Adrenal gland (tissue), 12 donors: ENCODE measurements around the gene SDK2. TPM values are rescaled to one million over a fixed set of nuclear protein-coding genes. Genes with fewer than 3 reads are reported as not detected.
A peak's percentile ranks its signal among the peaks of the same experiment; 100 is the strongest.
"Not testable (repeated sequence)": the region's sequence is repeated elsewhere in the genome, so short reads cannot be mapped to it uniquely, and the experiment has no call there.

Experiments used
- DNase-seq, 7 donors: peaks; one replicate each; pipeline ENCODE4 v3.0.0-alpha.2; 2019 to 2020
- H3K27ac ChIP-seq, 5 donors: fragments of 200-600 bp; sonication (generic) in 4 of 5; 1 replicate in 3 of 5; 2 replicates in 2 of 5; pipeline versions ENCODE4 v1.5.1 to v1.8.0; 2016 to 2020; ENCODE audit warnings: mild to moderate bottlenecking in 1 of 5
- H3K27me3 ChIP-seq: fragments of 200-600 bp; 2 replicates; pipeline ENCODE4 v1.8.0; 2021
- H3K36me3 ChIP-seq, 2 donors: fragments of 200-600 bp; replicated peaks in 1 of 2; 1 replicate in 1 of 2; 2 replicates in 1 of 2; pipeline versions ENCODE4 v1.5.1 to v1.8.0; 2018 to 2022
- H3K4me1 ChIP-seq, 2 donors: fragments of 200-600 bp; replicated peaks in 1 of 2; 1 replicate in 1 of 2; 2 replicates in 1 of 2; pipeline versions ENCODE4 v1.5.1 to v1.8.0; 2018 to 2021
- H3K4me3 ChIP-seq, 4 donors: fragments of 200-600 bp; sonication (generic) in 3 of 4; one replicate each; pipeline ENCODE4 v1.5.1; 2016 to 2018
- H3K9me3 ChIP-seq, 3 donors: fragments of 200-600 bp; sonication (generic) in 1 of 3; replicated peaks in 1 of 3; 1 replicate in 2 of 3; 2 replicates in 1 of 3; pipeline versions ENCODE4 v1.5.1 to v1.8.0; 2016 to 2021
- CTCF ChIP-seq, 6 experiments: fragments of 450-650 bp in 4 of 6; fragments of 200-600 bp in 2 of 6; sonication (generic) in 1 of 6; IDR thresholded peaks; 1 replicate in 5 of 6; 2 replicates in 1 of 6; pipeline versions ENCODE4 v1.5.1 to v1.8.0; 2016 to 2021; ENCODE audit warnings: antibody characterized with exemption in 6 of 6, mild to moderate bottlenecking in 2 of 6, moderate library complexity in 1 of 6
- POLR2A ChIP-seq, 2 donors: fragments of 450-650 bp; IDR thresholded peaks; one replicate each; pipeline ENCODE4 v1.6.1; 2017; ENCODE audit warnings: antibody characterized with exemption in 2 of 2, mild to moderate bottlenecking in 2 of 2, moderate library complexity in 1 of 2
- WGBS, 4 donors: extraction: QIAGEN DNeasy Blood & Tissue Kit in 2 of 4; methylation state at CpG; one replicate each; pipeline versions ENCODE4 v1.1.5 to v1.1.7; 2013 to 2017; 5-methylcytosine and 5-hydroxymethylcytosine counted together
- intact Hi-C, 2 donors: fragments of 100-400 bp; cut with DNase I; formaldehyde crosslinking; loops; one replicate each; pipeline versions ENCODE4 v1.14.1 to v1.15.0; 2022 to 2023
- polyA plus RNA-seq, 3 donors: library from polyadenylated mRNA; stranded (reverse); fragments of 200-250 nt in 2 of 3; fragments of 350-450 nt in 1 of 3; fragmentation: Illumina TruSeq in 1 of 3; extraction: RNeasy Lipid Tissue Mini Kit (QIAGEN cat#74804) in 1 of 3; gene quantifications; one replicate each; pipeline ENCODE4 v1.2.3, GENCODE V29; 2013 to 2014
- total RNA-seq, 9 donors: library from RNA; depleted of rRNA in 4 of 9; stranded (reverse); fragments of >200 nt in 4 of 9; fragments of 120-200 nt in 1 of 9; fragmentation: NEBNext Ultra II Directional in 1 of 9; extraction: Animal tissue kit (Norgen Biotek cat#: 25700) in 1 of 9; gene quantifications; one replicate each; pipeline versions ENCODE4 v1.1.0 to v1.2.4, GENCODE V29; 2013 to 2023
- donor health status: healthy with polysubstance abuse.
- donor health status: Bipolar disorder and iron deficiency.
- donor health status: DM: yes; HTN: yes; CAD: no.
- donor health status: DM: no; HTN: no; CAD: no.
- donor health status: DM: no; HTN: no; CAD: no.
- donor health status: DM: yes; HTN: yes; CAD: no.

Gene SDK2
- total and polyA plus RNA-seq, 12 donors = 0.27 to 2.1 (median 0.84) TPM

DNA sequence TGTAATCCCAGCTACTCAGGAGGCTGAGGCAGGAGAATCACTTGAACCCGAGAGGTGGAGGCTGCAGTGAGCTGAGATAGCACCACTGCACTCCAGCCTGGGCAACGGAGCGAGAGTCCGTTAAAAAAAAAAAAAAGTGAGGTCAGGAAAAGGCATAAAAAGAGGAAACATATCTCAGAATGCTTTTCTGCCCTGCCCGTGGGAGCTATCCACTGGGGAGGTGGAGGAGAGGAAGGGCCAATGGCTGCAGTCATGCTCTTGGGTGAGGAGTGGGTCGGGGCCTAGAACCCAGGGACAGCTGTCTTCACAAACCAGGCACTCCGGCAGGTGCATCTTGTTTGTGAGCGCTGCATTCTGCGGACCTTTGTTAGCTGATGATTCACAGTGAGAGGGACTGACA lies 272.4 kb downstream of the SDK2 start:
- intact Hi-C loops = loop anchor here in 1 of 2 donors (5.0 kb wide), 1 partner anchor 645 kb away; no protein-coding TSS in a partner anchor
- 46 to 75% (median 67%) methylated on average over 6 to 9 of the region's 9 CpGs for WGBS, 4 donors
- H3K27ac ChIP-seq = no peak overlapping the region
- TF ChIP-seq POLR2A (IDR thresholded peaks at IDR 0.05) (no peak), CTCF (IDR thresholded peaks at IDR 0.05) (no peak)
- no peaks in the 10 kb centered on the region for H3K27me3 ChIP-seq
- H3K9me3 ChIP-seq = no peaks in the 10 kb centered on the region
- H3K4me1 ChIP-seq = no peaks in the 10 kb centered on the region
- no peaks in the 10 kb centered on the region for H3K36me3 ChIP-seq
- no peak overlapping the region for H3K4me3 ChIP-seq
- no peak for DNase-seq

- no peak for DNase-seq
- Histone ChIP-seq H3K4me3 (no peak overlapping the region), H3K9me3 (no peaks in the 10 kb centered on the region), H3K36me3 (no peaks in the 10 kb centered on the region), H3K4me1 (peaks cover 0 to 5% of the 10 kb centered on the region in 2 donors), H3K27me3 (no peaks in the 10 kb centered on the region), H3K27ac (no peak overlapping the region)
- 53 to 59% (median 56%) methylated on average over 6 of the region's 6 CpGs for WGBS, 4 donors
- TF ChIP-seq CTCF (IDR thresholded peaks at IDR 0.05) = no peak
- no peak for TF ChIP-seq POLR2A (IDR thresholded peaks at IDR 0.05)
- intact Hi-C loops = loop anchor here in 1 of 2 donors (5.0 kb wide), 1 partner anchor 644 kb away; no protein-coding TSS in a partner anchor
Observed at GRCh38 chr17:73371285-73371684, 273.0 kb downstream of the SDK2 start.

- not testable (repeated sequence) for H3K9me3 ChIP-seq, H3K4me3 ChIP-seq, H3K27me3 ChIP-seq, H3K36me3 ChIP-seq
- Histone ChIP-seq H3K4me1 (peaks cover 0 to 17% of the 10 kb centered on the region in 2 donors), H3K27ac (peak overlapping the region in 1 of 5 donors; percentile 41)
- peak; percentile 93 to 99 (median 96) for TF ChIP-seq CTCF (IDR thresholded peaks at IDR 0.05)
- peak; percentile 74 to 97 (median 88) for DNase-seq
- WGBS, 4 donors = 25 to 39% (median 32%) methylated on average over 12 to 14 of the region's 14 CpGs
- intact Hi-C loops = loop anchor here (1.0 to 5.0 kb wide), 5 partner anchors 58 to 643 kb away; partner anchors contain the start of gene CDC42EP4 (in 1 of the 2)
Observed at GRCh38 chr17:73369817-73370490, 274.3 kb downstream of the SDK2 start.

DNA sequence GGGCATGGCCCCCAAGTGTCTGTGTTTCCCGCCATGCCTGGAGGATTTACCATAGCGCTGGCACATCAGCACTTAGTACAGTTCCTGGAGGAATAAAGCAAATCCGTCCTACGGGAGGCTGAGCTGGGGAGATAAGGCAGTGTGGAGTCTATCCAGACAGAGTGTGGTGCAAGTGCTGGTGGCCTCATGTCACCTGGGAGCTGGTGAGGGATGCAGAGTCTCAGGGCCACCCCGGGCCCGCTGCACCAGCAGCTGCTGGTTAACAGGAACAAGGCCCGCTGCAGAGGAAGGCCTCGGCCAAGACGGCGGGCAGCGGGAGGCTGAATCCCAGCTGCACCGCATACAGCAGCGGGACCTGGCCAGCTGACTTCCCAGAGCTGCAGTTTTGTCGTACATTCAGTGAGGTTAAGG lies 275.1 kb downstream of the SDK2 start:
- H3K27me3 ChIP-seq = no peaks in the 10 kb centered on the region
- H3K9me3 ChIP-seq = no peaks in the 10 kb centered on the region
- 66 to 86% (median 74%) methylated on average over 4 to 14 of the region's 14 CpGs for WGBS, 4 donors
- peak in 2 of 7 donors; percentile 25 to 88 for DNase-seq
- intact Hi-C loops = loop anchor here (2.0 to 5.0 kb wide), 3 partner anchors 57 to 167 kb away; partner anchors contain the start of gene CDC42EP4 (in 1 of the 2)
- no peaks in the 10 kb centered on the region for H3K36me3 ChIP-seq
- peaks cover 0 to 17% of the 10 kb centered on the region in 2 donors for H3K4me1 ChIP-seq
- TF ChIP-seq CTCF (IDR thresholded peaks at IDR 0.05) = no peak
- TF ChIP-seq POLR2A (IDR thresholded peaks at IDR 0.05) = no peak
- H3K27ac ChIP-seq = peak overlapping the region in 1 of 5 donors; percentile 41
- no peak overlapping the region for H3K4me3 ChIP-seq
